GM12865 (cell line): ENCODE measurements around the gene PYGO2.

Experiments
- DNase-seq: peaks from one replicate; pipeline ENCODE4 v3.0.0; 2010; ENCODE audit warnings: low read depth
- H3K4me3 ChIP-seq: 2 replicates; pipeline ENCODE4 v1.5.1; 2011; ENCODE audit warnings: mild to moderate bottlenecking, low read depth, low read length, control low read depth
- TF ChIP-seq, protein P1 (sequence below): IDR thresholded peaks from 2 replicates; pipeline ENCODE4 v1.5.1; 2011; ENCODE audit warnings: low read length, control low read depth, low read depth, inconsistent platforms; ENCODE audit not compliant: insufficient read depth; ENCODE audit errors: missing control alignments

PYGO2 gene

DNA sequence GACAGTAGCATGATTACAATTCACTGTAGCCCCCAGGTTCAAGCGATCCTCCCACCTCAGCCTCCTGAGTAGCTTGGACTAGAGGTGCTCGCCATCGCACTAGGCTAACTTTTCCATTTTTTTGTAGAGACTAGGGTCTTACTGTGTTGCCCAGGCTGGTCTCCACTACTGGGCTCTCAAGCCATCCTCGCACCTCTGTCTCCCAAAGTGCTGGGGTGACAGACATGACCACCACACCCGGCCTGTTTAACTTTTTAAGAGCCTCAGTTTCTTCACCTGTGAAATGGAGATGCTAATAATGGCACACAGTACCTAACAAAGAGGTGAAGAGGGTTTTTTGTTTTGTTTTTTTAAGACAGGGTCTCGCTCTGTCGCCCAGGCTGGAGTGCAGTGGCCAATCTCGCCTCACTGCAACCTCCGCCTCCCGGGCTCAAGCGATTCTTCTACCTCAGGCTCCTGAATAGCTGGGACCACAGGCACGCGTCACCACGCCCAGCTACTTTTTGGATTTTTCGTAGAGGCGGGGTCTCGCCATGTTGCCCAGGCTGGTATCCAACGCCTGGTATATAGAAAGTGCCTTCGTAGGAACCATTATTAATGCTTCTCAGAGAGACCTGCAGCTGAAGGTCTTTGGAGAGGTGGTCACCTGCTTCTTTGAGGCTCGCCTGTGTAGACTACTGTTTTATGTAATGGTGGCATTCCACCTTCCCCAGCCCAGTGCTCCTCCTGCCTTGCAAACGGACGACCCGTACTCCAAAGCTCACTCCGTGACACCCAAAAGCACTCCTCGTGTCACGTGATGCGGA is 25.6 kb downstream of the PYGO2 start:
- H3K4me3 ChIP-seq, result peak overlapping the region; percentile 89
- TF ChIP-seq, protein P1, sequence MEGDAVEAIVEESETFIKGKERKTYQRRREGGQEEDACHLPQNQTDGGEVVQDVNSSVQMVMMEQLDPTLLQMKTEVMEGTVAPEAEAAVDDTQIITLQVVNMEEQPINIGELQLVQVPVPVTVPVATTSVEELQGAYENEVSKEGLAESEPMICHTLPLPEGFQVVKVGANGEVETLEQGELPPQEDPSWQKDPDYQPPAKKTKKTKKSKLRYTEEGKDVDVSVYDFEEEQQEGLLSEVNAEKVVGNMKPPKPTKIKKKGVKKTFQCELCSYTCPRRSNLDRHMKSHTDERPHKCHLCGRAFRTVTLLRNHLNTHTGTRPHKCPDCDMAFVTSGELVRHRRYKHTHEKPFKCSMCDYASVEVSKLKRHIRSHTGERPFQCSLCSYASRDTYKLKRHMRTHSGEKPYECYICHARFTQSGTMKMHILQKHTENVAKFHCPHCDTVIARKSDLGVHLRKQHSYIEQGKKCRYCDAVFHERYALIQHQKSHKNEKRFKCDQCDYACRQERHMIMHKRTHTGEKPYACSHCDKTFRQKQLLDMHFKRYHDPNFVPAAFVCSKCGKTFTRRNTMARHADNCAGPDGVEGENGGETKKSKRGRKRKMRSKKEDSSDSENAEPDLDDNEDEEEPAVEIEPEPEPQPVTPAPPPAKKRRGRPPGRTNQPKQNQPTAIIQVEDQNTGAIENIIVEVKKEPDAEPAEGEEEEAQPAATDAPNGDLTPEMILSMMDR, result no peak
- DNase-seq, result peak; percentile 63

DNA sequence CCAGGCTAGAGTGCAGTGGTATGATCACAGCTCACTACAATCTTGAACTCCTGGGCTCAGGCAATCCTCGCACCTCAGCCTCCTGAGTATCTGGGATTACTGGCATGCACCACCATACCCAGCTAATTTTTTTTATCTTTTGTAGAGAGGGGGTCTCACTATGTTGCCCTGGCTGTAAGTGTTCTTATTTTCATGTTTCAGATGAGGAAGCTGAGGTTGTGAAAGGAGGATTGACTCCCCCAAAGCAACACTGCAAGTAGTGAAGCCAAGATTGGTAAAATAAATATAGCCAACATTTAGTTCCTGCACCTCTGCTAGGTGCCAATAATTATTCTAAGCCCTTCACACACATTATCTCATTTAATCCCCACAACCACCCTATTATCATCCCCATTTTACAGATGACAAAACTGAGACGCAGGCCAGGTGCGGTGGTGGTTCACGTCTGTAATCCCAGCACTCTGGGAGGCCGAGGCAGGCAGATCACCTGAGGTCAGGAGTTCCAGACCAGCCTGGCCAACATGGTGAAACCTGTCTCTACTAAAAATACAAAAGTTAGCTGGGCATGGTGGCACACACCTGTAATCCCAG is 27.1 kb downstream of the PYGO2 start:
- H3K4me3 ChIP-seq, result no peak overlapping the region
- TF ChIP-seq, protein P1, result no peak
- no peak for DNase-seq

GRCh38 chr1:154931940-154932487 is 29.6 kb downstream of the PYGO2 start:
- H3K4me3 ChIP-seq, result no peak overlapping the region
- DNase-seq, result no peak
- TF ChIP-seq, protein P1, result no peak

GRCh38 chr1:154926201-154926600 is 35.4 kb downstream of the PYGO2 start:
- DNase-seq, result no peak
- H3K4me3 ChIP-seq, result no peak overlapping the region
- TF ChIP-seq, protein P1, result no peak

DNA sequence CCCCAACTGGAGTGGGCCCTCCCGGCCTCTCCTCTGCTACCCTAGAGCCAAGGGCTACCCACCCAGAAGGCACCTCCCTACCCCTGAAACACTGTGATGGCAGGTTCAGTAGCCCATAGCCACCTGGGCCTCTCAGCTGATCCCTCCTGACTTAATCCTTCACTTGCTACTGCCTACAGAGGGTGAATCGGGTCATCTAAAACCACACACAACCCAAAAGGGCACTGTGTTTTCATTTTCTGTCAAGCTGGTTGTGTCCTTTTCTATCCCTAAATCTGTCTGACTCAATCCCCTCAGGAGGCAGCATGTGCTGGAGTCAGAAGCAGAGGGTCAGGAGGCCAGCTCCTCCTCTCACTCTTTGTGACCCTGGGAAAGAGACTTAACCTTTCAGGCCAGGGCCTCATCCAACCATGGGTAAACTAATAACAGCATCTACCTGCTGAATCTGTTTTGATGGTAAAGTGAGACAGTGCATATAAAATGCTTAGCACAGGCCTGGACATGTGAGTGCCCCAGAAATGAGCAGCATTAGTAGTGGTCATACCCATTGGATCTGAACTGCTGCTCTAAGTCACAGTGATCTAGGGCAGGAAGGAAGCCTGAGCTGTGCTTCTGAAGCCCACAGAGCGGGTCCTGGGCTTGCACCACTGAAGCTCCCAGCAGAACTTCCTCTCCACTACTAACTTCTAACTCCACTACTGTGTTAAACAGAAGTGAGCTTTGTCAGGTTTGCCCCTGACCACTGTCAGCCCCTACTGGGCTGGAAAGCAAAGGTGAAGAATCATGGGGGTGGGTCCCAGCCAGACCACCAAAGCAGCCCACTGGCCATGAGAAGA is 36.0 kb downstream of the PYGO2 start:
- DNase-seq, result no peak
- TF ChIP-seq, protein P1, result no peak
- H3K4me3 ChIP-seq, result no peak overlapping the region

DNA sequence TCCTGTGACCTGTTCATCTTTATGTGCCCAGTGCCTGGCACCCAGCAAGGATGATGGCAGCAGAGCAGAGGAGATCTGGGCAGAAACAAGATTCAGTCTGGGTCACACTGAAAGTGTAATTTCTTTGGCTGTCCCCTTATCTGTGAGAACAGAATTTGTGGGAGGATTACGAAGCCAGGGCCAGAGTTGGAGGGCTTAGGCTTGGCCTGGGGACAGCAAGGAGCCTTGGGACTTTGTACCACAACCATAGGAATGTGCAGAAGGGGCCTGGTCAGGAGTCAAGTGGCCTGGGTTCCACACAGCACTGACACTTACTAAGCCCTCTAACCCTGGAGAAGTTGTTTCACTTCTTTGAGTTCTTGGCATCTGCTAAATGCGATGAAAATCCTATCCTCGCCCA is 37.9 kb downstream of the PYGO2 start:
- TF ChIP-seq, protein P1, result no peak
- no peak for DNase-seq
- H3K4me3 ChIP-seq, result no peak overlapping the region
